IMR-90 (cell line): Measurements from ENCODE around the gene G3BP2. TPM values are rescaled to one million over a fixed set of nuclear protein-coding genes. Genes with fewer than 3 reads are reported as not detected.

Source experiments
- ATAC-seq: fragments of 200-7000 bp; cut with Tn5 transposase; 2 replicates; pipeline ENCODE4 v1.9.1; 2020; ENCODE audit warnings: low read depth, mild to moderate bottlenecking, moderate library complexity
- BruUV-seq: library from RNA; stranded (reverse); fragments of 400-500 nt; replicated peaks from 2 replicates; lab custom pipeline; 2021; lab: Mats Ljungman, UMichigan
- CTCF ChIA-PET: fragments of 300-600 bp; formaldehyde crosslinking; extraction: SDS; loops from one replicate; lab custom pipeline; 2021; ENCODE audit warnings: antibody characterized with exemption; lab: Yijun Ruan, JAX
- POLR2A ChIA-PET: fragments of 300-600 bp; sonication (Branson Sonifier 250); formaldehyde crosslinking; loops from one replicate; lab custom pipeline; 2022; ENCODE audit warnings: antibody characterized with exemption; ENCODE audit not compliant: unreplicated experiment; lab: Charles Lee
- DNase-seq: peaks from one replicate; pipeline ENCODE4 v3.0.0; 2013
- H2AFZ ChIP-seq: replicated peaks from 2 replicates; pipeline ENCODE3; 2013; ENCODE audit warnings: low read length, mild to moderate bottlenecking; ENCODE audit not compliant: poor library complexity
- H2AK5ac ChIP-seq: 2 replicates; pipeline ENCODE4 v1.6.1; 2013; ENCODE audit warnings: low read depth, low read length, inconsistent platforms
- H2AK9ac ChIP-seq: replicated peaks from 2 replicates; pipeline ENCODE3; 2013; ENCODE audit warnings: mild to moderate bottlenecking, low read depth, low read length, moderate library complexity; ENCODE audit not compliant: poor library complexity
- H2BK120ac ChIP-seq: 2 replicates; pipeline ENCODE4 v1.6.1; 2013; ENCODE audit warnings: low read depth, low read length, inconsistent platforms
- H2BK15ac ChIP-seq: 3 replicates; pipeline ENCODE4 v1.6.1; 2013; ENCODE audit warnings: low read depth, low read length, inconsistent platforms
- H2BK20ac ChIP-seq: 2 replicates; pipeline ENCODE4 v1.6.1; 2013; ENCODE audit warnings: low read depth, mild to moderate bottlenecking, inconsistent platforms, low read length, moderate library complexity
- H2BK5ac ChIP-seq: 2 replicates; pipeline ENCODE4 v1.6.1; 2013; ENCODE audit warnings: mild to moderate bottlenecking, low read depth, low read length, inconsistent platforms; ENCODE audit not compliant: poor library complexity, severe bottlenecking
- H3K14ac ChIP-seq: replicated peaks from 2 replicates; pipeline ENCODE4 v1.6.1; 2013; ENCODE audit warnings: low read depth, low read length, inconsistent platforms
- H3K18ac ChIP-seq: 2 replicates; pipeline ENCODE4 v1.6.1; 2013; ENCODE audit warnings: low read depth, low read length, control low read depth
- H3K23ac ChIP-seq: 2 replicates; pipeline ENCODE4 v1.6.1; 2013; ENCODE audit warnings: low read depth, low read length, inconsistent platforms
- H3K27ac ChIP-seq: 2 replicates; pipeline ENCODE4 v1.5.1; 2013; ENCODE audit warnings: mild to moderate bottlenecking, control low read depth, low read length; ENCODE audit not compliant: insufficient read depth
- H3K27me3 ChIP-seq: 2 replicates; pipeline ENCODE4 v1.6.1; 2013; ENCODE audit warnings: low read length; ENCODE audit not compliant: control insufficient read depth, insufficient read depth
- H3K36me3 ChIP-seq: 2 replicates; pipeline ENCODE4 v1.6.1; 2013; ENCODE audit warnings: low read length, mixed read lengths; ENCODE audit not compliant: control insufficient read depth, insufficient read depth
- H3K4ac ChIP-seq: 2 replicates; pipeline ENCODE4 v1.6.1; 2013; ENCODE audit warnings: low read depth, low read length, inconsistent platforms
- H3K4me1 ChIP-seq: 2 replicates; pipeline ENCODE4 v1.6.1; 2013; ENCODE audit warnings: low read length, mixed read lengths; ENCODE audit not compliant: control insufficient read depth, insufficient read depth
- H3K4me2 ChIP-seq: 2 replicates; pipeline ENCODE4 v1.6.1; 2013; ENCODE audit warnings: low read depth, mild to moderate bottlenecking, control low read depth, low read length, moderate library complexity
- H3K4me3 ChIP-seq: 2 replicates; pipeline ENCODE4 v1.5.1; 2013; ENCODE audit warnings: low read depth, mild to moderate bottlenecking, control low read depth, low read length, moderate library complexity; ENCODE audit not compliant: insufficient read depth
- H3K56ac ChIP-seq: 2 replicates; pipeline ENCODE4 v1.6.1; 2013; ENCODE audit warnings: low read length, inconsistent platforms; ENCODE audit not compliant: insufficient read depth; ENCODE audit errors: extremely low read depth
- H3K79me1 ChIP-seq, 2 experiments: 2 replicates each; pipeline ENCODE4 v1.6.1; 2013; ENCODE audit warnings: low read length in 2 of 2, inconsistent platforms in 1 of 2, low read depth in 1 of 2
- H3K9ac ChIP-seq: 2 replicates; pipeline ENCODE4 v1.6.1; 2013; ENCODE audit warnings: low read depth, low read length, control low read depth
- H3K9me1 ChIP-seq: 2 replicates; pipeline ENCODE4 v1.6.1; 2013; ENCODE audit warnings: low read length, inconsistent platforms; ENCODE audit not compliant: insufficient read depth
- H3K9me3 ChIP-seq: 2 replicates; pipeline ENCODE4 v1.6.1; 2013; ENCODE audit warnings: low read length; ENCODE audit not compliant: control insufficient read depth, insufficient read depth
- H4K20me1 ChIP-seq: 2 replicates; pipeline ENCODE4 v1.6.1; 2013; ENCODE audit warnings: low read length, inconsistent platforms; ENCODE audit not compliant: insufficient read depth
- H4K5ac ChIP-seq: 2 replicates; pipeline ENCODE4 v1.6.1; 2013; ENCODE audit warnings: mild to moderate bottlenecking, low read depth, low read length, control low read depth
- H4K8ac ChIP-seq, 2 experiments: 2 replicates each; pipeline ENCODE4 v1.6.1; 2013; ENCODE audit warnings: low read depth in 2 of 2, low read length in 2 of 2, control low read depth in 1 of 2, inconsistent platforms in 1 of 2
- H4K91ac ChIP-seq: 2 replicates; pipeline ENCODE4 v1.6.1; 2013; ENCODE audit warnings: low read depth, low read length, inconsistent platforms; ENCODE audit not compliant: insufficient read depth
- BHLHE40 ChIP-seq: fragments of 150-350 bp; IDR thresholded peaks from 2 replicates; pipeline ENCODE4 v1.6.1; 2016; ENCODE audit warnings: mild to moderate bottlenecking, low read depth, low read length
- CEBPB ChIP-seq: IDR thresholded peaks from 2 replicates; pipeline ENCODE4 v1.6.1; 2012; ENCODE audit warnings: low read depth, low read length, improper control_type of control experiment
- CTCF ChIP-seq: conservative IDR thresholded peaks from 2 replicates; pipeline ENCODE4 v1.5.1; 2012; ENCODE audit warnings: mild to moderate bottlenecking, low read depth, low read length, improper control_type of control experiment
- NFE2L2 ChIP-seq: fragments of 150-350 bp; IDR thresholded peaks from 2 replicates; pipeline ENCODE4 v1.6.1; 2016; ENCODE audit warnings: low read depth, mild to moderate bottlenecking, low read length
- POLR2A ChIP-seq: IDR thresholded peaks from 2 replicates; pipeline ENCODE4 v1.6.1; 2012; ENCODE audit warnings: mild to moderate bottlenecking, low read depth, low read length
- RAD21 ChIP-seq: IDR thresholded peaks from 2 replicates; pipeline ENCODE4 v1.6.1; 2012; ENCODE audit warnings: low read length, improper control_type of control experiment
- RCOR1 ChIP-seq: IDR thresholded peaks from 2 replicates; pipeline ENCODE4 v1.6.1; 2012; ENCODE audit warnings: mild to moderate bottlenecking, low read length, improper control_type of control experiment; ENCODE audit not compliant: insufficient replicate concordance
- RFX5 ChIP-seq: IDR thresholded peaks from 2 replicates; pipeline ENCODE4 v1.8.0; 2012; ENCODE audit warnings: low read depth, mild to moderate bottlenecking, low read length, moderate library complexity
- USF2 ChIP-seq: fragments of 150-350 bp; IDR thresholded peaks from 2 replicates; pipeline ENCODE4 v1.6.1; 2017; ENCODE audit warnings: mild to moderate bottlenecking, antibody characterized with exemption, low read length, low read depth
- WGBS, 2 experiments: methylation state at CpG; one replicate each; pipeline versions ENCODE4 v1.1.5 to v1.1.7; 2013; ENCODE audit warnings: missing lambda C conversion rate in 2 of 2; ENCODE audit not compliant: insufficient read length in 1 of 2; ENCODE audit errors: extremely low coverage in 2 of 2; 5-methylcytosine and 5-hydroxymethylcytosine counted together
- dilution Hi-C: fragments of 300-500 bp; cut with HindIII; formaldehyde crosslinking; loops from one replicate; pipeline ENCODE4 v1.14.3; 2018; ENCODE audit warnings: low sequenced_read_pairs; ENCODE audit not compliant: unreplicated experiment
- in situ Hi-C: fragments of 300-500 bp; cut with MboI; formaldehyde crosslinking; loops from 3 replicates; pipeline ENCODE4 v1.14.3; 2019; ENCODE audit warnings: low sequenced_read_pairs, inconsistent platforms, mixed read lengths
- intact Hi-C: fragments of 100-400 bp; cut with micrococcal nuclease; formaldehyde crosslinking; loops from 2 replicates; pipeline ENCODE4 v1.10.0; 2022
- polyA plus RNA-seq, 3 experiments: library from polyadenylated mRNA; depleted of rRNA; stranded (reverse); fragments of >200 nt; gene quantifications; 2 replicates each; pipeline ENCODE4 v1.2.3, GENCODE V29; 2012; ENCODE audit warnings: low replicate concordance in 1 of 3
- total RNA-seq: library from RNA; depleted of rRNA; stranded (reverse); fragments of >200 nt; gene quantifications from 2 replicates; pipeline ENCODE4 v1.2.3, GENCODE V29; 2012

The G3BP2 gene
- total and polyA plus RNA-seq, 2 of the 4 experiments (the other 2 are of a cell fraction) = 80.5 to 183 TPM

GRCh38 chr4:75629239-75629638 is 44.0 kb downstream of the G3BP2 start:
- no peak overlapping the region for H2BK15ac ChIP-seq
- no peaks in the 10 kb centered on the region for H3K27me3 ChIP-seq
- peaks cover 5% of the 10 kb centered on the region; the same call in 1 of the 2 replicates for H3K9me1 ChIP-seq
- in situ Hi-C loops (no loop called here), intact Hi-C loops (no loop called here), dilution Hi-C loops (no loop called here)
- H2BK5ac ChIP-seq = no peak overlapping the region
- CTCF ChIA-PET = no interaction called here
- no peak overlapping the region for H3K4me3 ChIP-seq
- H2AFZ ChIP-seq = no peak overlapping the region
- POLR2A ChIA-PET = no interaction called here
- H3K23ac ChIP-seq = no peak overlapping the region
- H3K14ac ChIP-seq = no peak overlapping the region
- no peaks in the 10 kb centered on the region for H3K9me3 ChIP-seq
- no peaks in the 10 kb centered on the region for H3K36me3 ChIP-seq
- H2BK120ac ChIP-seq = no peak overlapping the region
- H3K4ac ChIP-seq = no peak overlapping the region
- no peak for TF ChIP-seq POLR2A
- TF ChIP-seq NFE2L2 = no peak
- TF ChIP-seq RAD21 = no peak
- no peak for TF ChIP-seq RFX5
- TF ChIP-seq RCOR1 = no peak
- TF ChIP-seq CTCF = no peak
- no peak for TF ChIP-seq BHLHE40
- TF ChIP-seq CEBPB = no peak
- TF ChIP-seq USF2 = no peak
- no peak overlapping the region for H4K91ac ChIP-seq
- ATAC-seq (no peak), DNase-seq (no peak)
- peaks cover 2% of the 10 kb centered on the region; the same call in 1 of the 2 replicates for H3K4me1 ChIP-seq
- H4K5ac ChIP-seq = no peak overlapping the region
- no peak overlapping the region for H2BK20ac ChIP-seq
- no peak overlapping the region for H3K4me2 ChIP-seq
- BruUV-seq = no TSS peak
- no peaks in the 10 kb centered on the region for H4K20me1 ChIP-seq
- H3K9ac ChIP-seq = no peak overlapping the region
- no peak overlapping the region for H3K56ac ChIP-seq
- no peaks in the 10 kb centered on the region for H3K79me1 ChIP-seq
- H3K18ac ChIP-seq = no peak overlapping the region
- H2AK9ac ChIP-seq = no peak overlapping the region
- no peak overlapping the region for H4K8ac ChIP-seq
- no peak overlapping the region for H3K27ac ChIP-seq
- H2AK5ac ChIP-seq = no peak overlapping the region
- no CpG with 5 or more reads among the region's 2 CpGs for WGBS, 2 experiments
